HEK293T (cell line): ENCODE results near the gene MAP7.

Source experiments
- ARNT ChIP-seq: fragments of 450-650 bp; IDR thresholded peaks from 2 replicates; pipeline ENCODE4 v1.6.1; 2017; ENCODE audit warnings: mild to moderate bottlenecking
- BHLHE40 ChIP-seq: fragments of 450-650 bp; IDR thresholded peaks from 2 replicates; pipeline ENCODE4 v1.6.1; 2016; ENCODE audit warnings: mild to moderate bottlenecking, moderate library complexity, borderline replicate concordance
- ELF4 ChIP-seq: fragments of 450-650 bp; IDR thresholded peaks from 2 replicates; pipeline ENCODE4 v1.6.1; 2017; ENCODE audit warnings: antibody characterized with exemption
- FOXA1 ChIP-seq: fragments of 450-650 bp; IDR thresholded peaks from 2 replicates; pipeline ENCODE4 v1.6.1; 2016; ENCODE audit warnings: mild to moderate bottlenecking
- FOXK2 ChIP-seq: fragments of 450-650 bp; IDR thresholded peaks from 2 replicates; pipeline ENCODE4 v1.6.1; 2016; ENCODE audit warnings: mild to moderate bottlenecking
- FOXM1 ChIP-seq: fragments of 450-650 bp; IDR thresholded peaks from 2 replicates; pipeline ENCODE4 v1.6.1; 2017; ENCODE audit warnings: mild to moderate bottlenecking, borderline replicate concordance
- HDGF ChIP-seq: fragments of 450-650 bp; IDR thresholded peaks from 2 replicates; pipeline ENCODE4 v1.6.1; 2017; ENCODE audit warnings: antibody characterized with exemption, borderline replicate concordance
- L3MBTL2 ChIP-seq: fragments of 450-650 bp; conservative IDR thresholded peaks from 2 replicates; pipeline ENCODE4 v1.6.1; 2016; ENCODE audit warnings: mild to moderate bottlenecking
- PKNOX1 ChIP-seq: fragments of 450-650 bp; IDR thresholded peaks from 2 replicates; pipeline ENCODE4 v1.6.1; 2016
- SP1 ChIP-seq: fragments of 450-650 bp; IDR thresholded peaks from 2 replicates; pipeline ENCODE4 v1.6.1; 2017
- SUZ12 ChIP-seq: fragments of 450-650 bp; IDR thresholded peaks from 2 replicates; pipeline ENCODE4 v1.6.1; 2016; ENCODE audit warnings: mild to moderate bottlenecking
- TARDBP ChIP-seq: fragments of 450-650 bp; IDR thresholded peaks from 2 replicates; pipeline ENCODE4 v1.6.1; 2016
- ZNF384 ChIP-seq: fragments of 450-650 bp; IDR thresholded peaks from 2 replicates; pipeline ENCODE4 v1.6.1; 2016

GRCh38 chr6:136522636-136523035 is 27.6 kb downstream of the MAP7 start:
- TF ChIP-seq L3MBTL2 (no peak), FOXK2 (no peak), ELF4 (no peak), SP1 (no peak), FOXM1 (no peak), BHLHE40 (no peak), ZNF384 (no peak), FOXA1 (no peak), SUZ12 (no peak), TARDBP (no peak), ARNT (no peak), PKNOX1 (no peak), HDGF (no peak)
